Regular cardiac myocyte (primary cell): Measurements from ENCODE around the gene ZNF512. TPM values are rescaled to one million over a fixed set of nuclear protein-coding genes. Genes with fewer than 3 reads are reported as not detected.

Source experiments
- total RNA-seq: library from RNA; depleted of rRNA; stranded (reverse); fragments of >200 nt; gene quantifications from 2 replicates; pipeline ENCODE4 v1.2.3, GENCODE V29; 2014

Gene ZNF512
- 21.1 and 30.4 TPM in 2 replicates for total RNA-seq

GRCh38 chr2:27582695-27583389 is at the start of gene ZNF512:
Gene ZNF512, plus strand, starts transcription at chr2:27583042. Its CDS starts 71 bp downstream, at chr2:27583113.

GRCh38 chr2:27628767-27629709 is 46.2 kb downstream of the ZNF512 start, which contains the start of the genes CCDC121 and GPN1:
Gene CCDC121, minus strand, starts transcription at chr2:27629012. Its CDS starts 1,213 bp downstream, at chr2:27627799.
Gene GPN1, plus strand, starts transcription at chr2:27629050. Its CDS starts 9 bp downstream, at chr2:27629059.

GRCh38 chr2:27663285-27664153 is 80.7 kb downstream of the ZNF512 start, which contains the start of the genes SLC4A1AP and SUPT7L:
Gene SLC4A1AP, plus strand, starts transcription at chr2:27663889. Its CDS starts 26 bp downstream, at chr2:27663915.
Gene SUPT7L, minus strand, starts transcription at chr2:27663614. Its CDS starts 1,422 bp downstream, at chr2:27662192.

Other genes with a start within 250 kb of the ZNF512 start
- 14.1 and 19.2 TPM in 2 replicates for gene GTF3C2, start 226.3 kb upstream of the ZNF512 start, total RNA-seq
- 21.7 and 50.4 TPM in 2 replicates for gene EIF2B4, start 212.7 kb upstream of the ZNF512 start, total RNA-seq
- 137 and 174 TPM in 2 replicates for gene SNX17, start 212.4 kb upstream of the ZNF512 start, total RNA-seq
- gene ZNF513, start 202.3 kb upstream of the ZNF512 start, total RNA-seq, result 6.8 and 7.1 TPM in 2 replicates
- 59.5 and 167 TPM in 2 replicates for gene PPM1G, start 173.5 kb upstream of the ZNF512 start, total RNA-seq
- gene NRBP1, start 154.4 kb upstream of the ZNF512 start, total RNA-seq, result 100 and 134 TPM in 2 replicates
- gene KRTCAP3, start 140.7 kb upstream of the ZNF512 start, total RNA-seq, result not detected in 2 replicates
- gene IFT172, start 93.3 kb upstream of the ZNF512 start, total RNA-seq, result 23.6 and 26.8 TPM in 2 replicates
- 21.7 and 24.5 TPM in 2 replicates for gene FNDC4, start 87.8 kb upstream of the ZNF512 start, total RNA-seq
- gene GCKR, start 86.2 kb upstream of the ZNF512 start, total RNA-seq, result 1.1 and 1.9 TPM in 2 replicates
- gene CCDC121, start 46.0 kb downstream of the ZNF512 start, total RNA-seq, result 1.1 and 1.5 TPM in 2 replicates
- 30.7 and 60.2 TPM in 2 replicates for gene GPN1, start 46.0 kb downstream of the ZNF512 start, total RNA-seq
- gene SUPT7L, start 80.6 kb downstream of the ZNF512 start, total RNA-seq, result 15.3 and 33.3 TPM in 2 replicates
- gene SLC4A1AP, start 80.8 kb downstream of the ZNF512 start, total RNA-seq, result 37.8 and 39.5 TPM in 2 replicates
- 67.4 and 89.5 TPM in 2 replicates for gene MRPL33, start 188.7 kb downstream of the ZNF512 start, total RNA-seq